GM23248 (cell line): ENCODE measurements around the gene GSTT4. TPM values are rescaled to one million over a fixed set of nuclear protein-coding genes. Genes with fewer than 3 reads are reported as not detected.

Source experiments
- DNase-seq: peaks from one replicate; pipeline ENCODE4 v3.0.0-alpha.2; 2015
- H2AFZ ChIP-seq: fragments of 200-600 bp; sonication (generic); 2 replicates; pipeline ENCODE4 v1.6.1; 2016; ENCODE audit warnings: antibody characterized with exemption
- H3F3A ChIP-seq: fragments of 200-600 bp; sonication (generic); 2 replicates; pipeline ENCODE4 v1.6.1; 2016; ENCODE audit warnings: mild to moderate bottlenecking, antibody characterized with exemption, mixed run types; ENCODE audit not compliant: insufficient read depth
- H3K27ac ChIP-seq: fragments of 200-600 bp; sonication (generic); 2 replicates; pipeline ENCODE4 v1.5.1; 2016; ENCODE audit warnings: mild to moderate bottlenecking
- H3K27me3 ChIP-seq: fragments of 200-600 bp; sonication (generic); replicated peaks from 2 replicates; pipeline ENCODE4 v1.6.1; 2016; ENCODE audit warnings: mild to moderate bottlenecking; ENCODE audit not compliant: insufficient read depth
- H3K36me3 ChIP-seq: fragments of 200-600 bp; sonication (generic); 2 replicates; pipeline ENCODE4 v1.6.1; 2016; ENCODE audit warnings: low read depth, mild to moderate bottlenecking
- H3K4me1 ChIP-seq: fragments of 200-600 bp; sonication (generic); 2 replicates; pipeline ENCODE4 v1.6.1; 2016; ENCODE audit warnings: mild to moderate bottlenecking; ENCODE audit not compliant: insufficient read depth
- H3K4me2 ChIP-seq: fragments of 200-600 bp; sonication (generic); one replicate; pipeline ENCODE4 v1.6.1; 2016; ENCODE audit warnings: mild to moderate bottlenecking; ENCODE audit not compliant: unreplicated experiment
- H3K4me3 ChIP-seq: fragments of 200-600 bp; sonication (generic); 2 replicates; pipeline ENCODE4 v1.5.1; 2016; ENCODE audit warnings: mild to moderate bottlenecking
- H3K79me2 ChIP-seq: fragments of 200-600 bp; sonication (generic); 2 replicates; pipeline ENCODE4 v1.6.1; 2016; ENCODE audit warnings: mild to moderate bottlenecking; ENCODE audit not compliant: insufficient read depth
- H3K9ac ChIP-seq: fragments of 200-600 bp; sonication (generic); 2 replicates; pipeline ENCODE4 v1.6.1; 2016; ENCODE audit warnings: mild to moderate bottlenecking
- H3K9me2 ChIP-seq: fragments of 200-600 bp; sonication (generic); 2 replicates; pipeline ENCODE4 v1.6.1; 2016; ENCODE audit warnings: mixed run types, mild to moderate bottlenecking, moderate library complexity; ENCODE audit not compliant: insufficient read depth
- H3K9me3 ChIP-seq: fragments of 200-600 bp; sonication (generic); one replicate; pipeline ENCODE4 v1.6.1; 2017; ENCODE audit warnings: low read depth
- H4K20me1 ChIP-seq: fragments of 200-600 bp; sonication (generic); 2 replicates; pipeline ENCODE4 v1.6.0; 2016; ENCODE audit not compliant: insufficient read depth
- EZH2 ChIP-seq: fragments of 200-600 bp; sonication (generic); IDR thresholded peaks from 2 replicates; pipeline ENCODE4 v1.6.1; 2018; ENCODE audit warnings: antibody characterized with exemption, mild to moderate bottlenecking; ENCODE audit not compliant: insufficient read depth, poor library complexity, severe bottlenecking
- EZH2phosphoT487 ChIP-seq: fragments of 200-600 bp; sonication (generic); IDR thresholded peaks from 2 replicates; pipeline ENCODE4 v1.6.1; 2018; ENCODE audit warnings: antibody characterized with exemption, moderate library complexity, mild to moderate bottlenecking, low read depth; ENCODE audit not compliant: insufficient read depth
- WGBS, 2 experiments: methylation state at CpG; one replicate each; pipeline ENCODE4 v1.1.6; 2015 to 2017; ENCODE audit warnings: low lambda C conversion rate in 2 of 2, low coverage in 1 of 2; ENCODE audit errors: missing lambda C conversion rate in 2 of 2; 5-methylcytosine and 5-hydroxymethylcytosine counted together
- in situ Hi-C: fragments of 300-500 bp; cut with MboI; formaldehyde crosslinking; loops from 2 replicates; pipeline ENCODE4 v1.15.0; 2020
- polyA plus RNA-seq: library from polyadenylated mRNA; unstranded; fragments of >200 nt; fragmentation: Nextera tagmentation; extraction: Ambion mirVana; gene quantifications from 2 replicates; pipeline ENCODE4 v1.2.1, GENCODE V29; 2016
- total RNA-seq: library from RNA; depleted of rRNA; stranded (reverse); fragments of >200 nt; shearing (Covaris generic); gene quantifications from 2 replicates; pipeline ENCODE4 v1.2.3, GENCODE V29; 2014

GSTT4 gene
- total and polyA plus RNA-seq, 2 experiments from 2014 or later: not detected

DNA sequence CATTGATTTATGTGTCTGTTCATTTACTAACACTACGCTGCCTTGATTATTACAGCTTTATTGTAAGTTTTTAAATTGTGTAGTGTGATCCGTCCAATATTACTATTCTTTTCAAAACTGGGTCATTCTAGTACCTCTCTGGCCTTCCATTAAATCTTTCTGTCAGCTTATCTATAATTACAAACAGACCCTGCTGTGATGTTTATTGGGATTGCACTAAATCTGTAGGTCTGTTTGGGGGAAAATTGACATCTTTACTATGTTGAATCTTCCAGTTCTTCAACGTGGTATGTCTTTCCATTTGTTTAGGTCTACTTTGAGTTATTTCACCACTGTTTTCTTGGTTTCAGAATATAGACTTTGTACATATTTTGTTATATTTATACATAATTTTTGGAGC is 21.5 kb upstream of the GSTT4 start:
- Histone ChIP-seq H3K9me2 (no peaks in the 10 kb centered on the region), H3K9ac (no peak overlapping the region), H3F3A (no peaks in the 10 kb centered on the region), H3K27me3 (no peaks in the 10 kb centered on the region), H4K20me1 (0 out of 2 replicates have a peak, but pooled peaks cover 5% of the 10 kb centered on the region), H3K79me2 (peaks cover 100% of the 10 kb centered on the region), H3K36me3 (no peaks in the 10 kb centered on the region), H3K9me3 (no peaks in the 10 kb centered on the region), H3K4me2 (no peak overlapping the region), H3K27ac (no peak overlapping the region), H3K4me1 (no peaks in the 10 kb centered on the region), H2AFZ (no peak overlapping the region), H3K4me3 (no peak overlapping the region)
- TF ChIP-seq EZH2phosphoT487 (no peak), EZH2 (no peak)
- 68 to 69% methylated on average over 3 of the region's 3 CpGs for WGBS, 2 experiments
- in situ Hi-C loops: no loop called here
- no peak for DNase-seq

DNA sequence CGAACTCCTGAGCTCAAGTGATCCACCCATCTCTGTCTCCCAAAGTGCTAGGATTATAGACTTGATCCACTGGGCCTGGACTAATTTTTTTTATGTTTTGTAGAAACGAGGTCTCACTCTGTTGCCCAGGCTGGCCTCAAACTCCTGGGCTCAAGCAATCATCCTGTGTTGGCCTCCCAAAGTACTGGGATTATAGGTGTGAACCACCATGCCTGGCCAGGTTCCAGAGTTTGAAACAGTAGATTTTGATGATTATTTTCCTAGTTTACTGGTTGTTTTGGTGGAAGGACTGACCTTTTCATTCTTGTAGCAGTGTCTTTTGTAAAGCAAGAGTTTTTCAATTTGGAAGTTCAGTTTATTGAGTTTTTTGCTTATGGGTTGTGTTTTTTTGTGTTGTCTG is 20.8 kb upstream of the GSTT4 start:
- Histone ChIP-seq H3K79me2 (peaks cover 100% of the 10 kb centered on the region), H3K9ac (no peak overlapping the region), H3K27me3 (no peaks in the 10 kb centered on the region), H3K9me2 (no peaks in the 10 kb centered on the region), H3K27ac (no peak overlapping the region), H3K9me3 (no peaks in the 10 kb centered on the region), H3K4me3 (no peak overlapping the region), H3F3A (no peaks in the 10 kb centered on the region), H4K20me1 (0 out of 2 replicates have a peak, but pooled peaks cover 5% of the 10 kb centered on the region), H3K36me3 (no peaks in the 10 kb centered on the region), H3K4me2 (no peak overlapping the region), H2AFZ (no peak overlapping the region), H3K4me1 (no peaks in the 10 kb centered on the region)
- TF ChIP-seq EZH2phosphoT487 (no peak), EZH2 (no peak)
- no peak for DNase-seq
- in situ Hi-C loops: no loop called here
- WGBS, 2 experiments: 63 to 72% methylated on average over 2 of the region's 2 CpGs

DNA sequence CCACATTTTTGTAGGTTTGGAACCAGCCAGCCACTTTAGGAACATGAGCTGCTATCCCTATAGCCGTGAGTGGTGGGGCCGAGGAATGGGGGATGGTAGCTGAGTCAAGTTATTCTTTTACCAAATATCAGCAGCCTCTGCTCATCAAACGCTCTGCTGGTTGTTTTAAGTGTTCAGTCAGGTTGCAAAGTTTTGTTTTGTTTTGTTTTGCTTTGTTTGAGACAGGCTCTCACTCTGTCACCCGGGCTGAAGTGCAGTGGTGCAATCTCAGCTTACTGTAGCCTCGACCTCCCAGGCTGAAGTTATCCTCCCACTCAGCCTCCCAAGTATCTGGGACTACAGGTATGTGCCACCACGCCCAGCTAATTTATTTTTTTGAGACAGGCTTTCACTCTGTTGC is 20.2 kb upstream of the GSTT4 start:
- H3F3A ChIP-seq: no peaks in the 10 kb centered on the region
- H3K4me2 ChIP-seq: no peak overlapping the region
- DNase-seq: no peak
- H3K9me2 ChIP-seq: no peaks in the 10 kb centered on the region
- no peak overlapping the region for H3K9ac ChIP-seq
- H3K9me3 ChIP-seq: no peaks in the 10 kb centered on the region
- in situ Hi-C loops: no loop called here
- no peak overlapping the region for H2AFZ ChIP-seq
- H3K27me3 ChIP-seq: no peaks in the 10 kb centered on the region
- no peaks in the 10 kb centered on the region for H3K36me3 ChIP-seq
- no peak overlapping the region for H3K27ac ChIP-seq
- WGBS, 2 experiments: 94 to 95% methylated on average over 6 of the region's 6 CpGs
- TF ChIP-seq EZH2 (no peak), EZH2phosphoT487 (no peak)
- H3K4me1 ChIP-seq: no peaks in the 10 kb centered on the region
- no peak overlapping the region for H3K4me3 ChIP-seq
- 0 out of 2 replicates have a peak, but pooled peaks cover 5% of the 10 kb centered on the region for H4K20me1 ChIP-seq
- H3K79me2 ChIP-seq: peaks cover 100% of the 10 kb centered on the region

DNA sequence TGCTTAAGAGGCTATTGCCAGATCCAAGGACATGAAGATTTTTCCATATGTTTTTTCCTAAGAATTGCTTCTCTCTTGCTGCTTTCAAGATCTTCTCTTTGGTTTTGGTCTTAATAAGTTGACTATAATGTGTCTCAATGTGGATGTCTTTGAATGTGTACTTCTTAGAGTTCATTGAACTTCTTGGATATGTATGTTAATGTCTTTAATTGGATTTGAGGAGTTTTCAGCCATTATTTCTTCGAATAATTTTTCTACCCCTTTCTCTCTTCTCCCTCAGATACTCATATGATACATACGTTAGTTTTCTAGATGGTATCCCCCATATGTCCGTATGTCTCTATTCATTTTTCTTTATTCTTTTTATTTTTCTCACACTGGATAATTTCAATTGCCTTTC is 19.1 kb upstream of the GSTT4 start:
- H3K9ac ChIP-seq: no peak overlapping the region
- no peaks in the 10 kb centered on the region for H3K9me2 ChIP-seq
- H3K4me2 ChIP-seq: no peak overlapping the region
- in situ Hi-C loops: no loop called here
- H3K36me3 ChIP-seq: no peaks in the 10 kb centered on the region
- H3K4me3 ChIP-seq: no peak overlapping the region
- H3F3A ChIP-seq: no peaks in the 10 kb centered on the region
- H3K9me3 ChIP-seq: no peaks in the 10 kb centered on the region
- WGBS, 2 experiments: 90 to 100% methylated on average over 3 of the region's 3 CpGs
- DNase-seq: no peak
- no peaks in the 10 kb centered on the region for H3K4me1 ChIP-seq
- H4K20me1 ChIP-seq: 0 out of 2 replicates have a peak, but pooled peaks cover 5% of the 10 kb centered on the region
- no peaks in the 10 kb centered on the region for H3K27me3 ChIP-seq
- TF ChIP-seq EZH2phosphoT487: no peak
- TF ChIP-seq EZH2: no peak
- H3K79me2 ChIP-seq: peaks cover 100% of the 10 kb centered on the region
- no peak overlapping the region for H3K27ac ChIP-seq
- no peak overlapping the region for H2AFZ ChIP-seq

DNA sequence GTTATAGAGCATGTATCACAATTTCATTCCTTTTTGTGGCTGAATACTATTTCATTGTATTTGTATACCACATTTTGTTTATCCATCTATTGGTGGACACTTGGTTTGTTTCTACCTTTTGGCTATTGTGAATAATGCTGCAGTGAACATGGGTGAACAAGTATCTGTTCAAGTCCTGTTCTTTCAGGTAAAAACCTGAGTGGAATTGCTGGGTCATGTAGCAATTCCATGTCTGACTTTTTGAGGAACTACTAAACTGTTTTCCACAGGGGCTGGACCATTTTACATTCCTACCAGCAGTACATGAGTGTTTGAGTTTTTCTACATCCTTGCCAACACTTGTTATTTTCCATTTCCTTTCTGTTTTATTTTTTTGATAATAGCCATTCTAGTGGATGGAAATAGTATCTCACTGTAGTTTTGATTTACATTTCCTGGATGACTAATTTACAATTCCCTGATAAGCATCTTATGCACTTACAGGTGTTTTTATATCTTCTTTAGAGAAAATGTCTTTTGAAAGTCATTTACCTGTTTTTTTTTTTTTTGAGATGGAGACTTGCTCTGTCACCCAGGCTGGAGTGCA is 18.0 kb upstream of the GSTT4 start:
- Histone ChIP-seq H3K4me2 (no peak overlapping the region), H3K4me1 (no peaks in the 10 kb centered on the region), H3K4me3 (no peak overlapping the region), H4K20me1 (0 out of 2 replicates have a peak, but pooled peaks cover 5% of the 10 kb centered on the region), H3F3A (no peaks in the 10 kb centered on the region), H3K9me3 (no peaks in the 10 kb centered on the region), H3K79me2 (peaks cover 100% of the 10 kb centered on the region), H3K27me3 (no peaks in the 10 kb centered on the region), H3K27ac (no peak overlapping the region), H3K9me2 (no peaks in the 10 kb centered on the region), H2AFZ (no peak overlapping the region), H3K36me3 (no peaks in the 10 kb centered on the region), H3K9ac (no peak overlapping the region)
- DNase-seq: no peak
- no peak for TF ChIP-seq EZH2
- no peak for TF ChIP-seq EZH2phosphoT487
- in situ Hi-C loops: no loop called here
